ACHN (cell line): ENCODE measurements around the gene MLYCD.

Experiments
- DNase-seq: peaks from one replicate; pipeline ENCODE4 v3.0.0-alpha.2; 2015
- in situ Hi-C: cut with HindIII; loops from 2 replicates; pipeline ENCODE4 v1.10.0; 2017; ENCODE audit warnings: low sequenced_read_pairs, low pct_ligation_motif_present, low pct_unique_long_range_greater_than_20kb

Gene MLYCD

DNA sequence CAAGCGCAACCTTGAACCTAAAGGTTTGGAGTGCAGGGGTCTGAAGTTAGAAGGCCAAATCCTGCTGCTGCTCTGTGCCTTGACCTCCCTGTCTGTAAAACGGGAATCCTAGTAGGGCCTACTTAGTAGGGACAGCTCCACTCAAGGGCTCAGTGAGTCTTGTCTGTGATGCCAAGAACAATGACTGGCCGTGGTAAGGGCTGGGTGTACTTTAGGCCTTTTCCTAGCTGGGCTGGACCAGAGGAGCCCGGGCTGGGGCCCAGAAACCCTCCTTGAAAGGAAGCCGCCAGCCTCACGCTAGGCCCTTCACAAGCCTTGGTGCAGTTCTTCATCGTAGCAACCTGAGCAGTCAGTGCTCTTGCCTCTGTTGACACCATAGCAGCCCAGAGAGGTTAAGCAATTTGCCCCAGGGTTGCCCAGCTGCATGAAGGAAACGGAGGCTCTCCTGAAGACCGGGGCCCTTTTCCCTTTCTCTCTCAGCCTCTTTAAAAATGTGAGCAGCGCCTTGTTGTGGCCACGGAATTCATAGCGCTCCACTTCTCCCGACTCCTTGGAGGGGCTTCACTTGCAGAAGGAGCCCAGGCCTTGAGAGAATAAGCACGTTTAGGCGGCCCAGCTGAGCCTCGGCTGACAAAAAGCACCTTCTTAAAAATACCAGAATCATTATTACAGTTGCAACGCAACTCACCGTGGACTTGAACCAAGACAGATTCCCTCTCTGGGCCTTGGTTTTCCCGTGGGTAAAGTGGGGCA lies 73.5 kb downstream of the MLYCD start:
- no peak for DNase-seq
- in situ Hi-C loops = no loop called here

DNA sequence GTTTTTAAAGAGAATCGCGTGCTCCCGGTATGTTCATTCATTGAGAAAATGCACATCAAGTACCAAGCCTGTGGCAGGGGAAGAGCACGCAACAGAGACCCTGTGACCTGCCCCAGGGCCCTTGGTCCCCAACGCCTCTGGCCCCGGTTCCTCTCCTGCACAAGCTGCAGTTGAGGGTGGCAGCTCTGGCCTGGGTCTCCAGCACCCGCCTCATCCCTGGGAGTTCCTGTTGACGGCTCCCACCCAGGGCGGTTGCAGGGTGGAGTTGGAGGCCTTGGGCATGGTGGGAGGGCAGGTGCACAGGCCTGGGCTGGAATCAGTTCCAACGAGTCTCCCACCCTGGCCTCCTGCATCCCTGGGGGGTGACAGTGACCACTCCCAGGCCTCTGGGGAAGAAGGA lies 74.2 kb downstream of the MLYCD start:
- DNase-seq = no peak
- in situ Hi-C loops = no loop called here

DNA sequence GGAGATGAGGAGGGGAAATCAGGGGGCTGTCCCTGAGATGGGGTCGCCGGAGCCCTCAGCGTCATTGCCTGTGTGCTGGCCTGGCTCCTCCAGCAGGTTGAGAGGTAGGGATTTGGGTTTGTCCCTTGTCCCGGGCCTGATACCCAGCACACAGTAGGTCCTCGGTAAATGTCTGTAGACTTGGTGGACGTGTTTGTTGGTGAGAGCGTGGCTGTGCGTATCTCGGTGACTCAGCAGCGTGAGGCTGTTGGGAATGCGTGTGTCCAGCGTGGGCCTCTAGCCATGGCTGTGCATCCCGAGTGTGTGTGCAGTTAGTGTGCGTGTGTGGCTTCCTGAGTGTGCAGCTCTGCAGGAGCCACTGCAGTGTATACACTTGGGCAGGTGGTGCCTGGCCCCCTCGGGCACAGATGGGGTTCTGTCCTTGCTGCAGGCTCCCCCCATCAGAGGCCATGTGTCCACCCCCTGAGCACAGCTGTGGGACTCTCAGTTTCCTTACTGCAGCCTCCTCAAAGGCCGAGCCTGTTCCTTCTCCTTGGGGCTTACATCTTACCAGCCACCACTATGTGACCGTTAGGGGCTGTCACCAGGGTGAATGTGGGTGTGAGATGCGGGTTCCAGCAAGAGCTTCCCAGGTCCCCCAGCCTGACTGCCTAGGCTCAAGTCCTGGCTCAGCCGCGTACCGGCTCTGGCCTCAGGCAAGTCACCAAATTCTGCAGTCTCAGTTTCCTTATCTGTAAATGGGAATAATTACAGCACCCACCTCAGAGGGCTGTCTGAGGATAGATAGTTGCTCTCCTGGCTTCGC lies 74.9 kb downstream of the MLYCD start:
- DNase-seq = no peak
- in situ Hi-C loops = no loop called here

DNA sequence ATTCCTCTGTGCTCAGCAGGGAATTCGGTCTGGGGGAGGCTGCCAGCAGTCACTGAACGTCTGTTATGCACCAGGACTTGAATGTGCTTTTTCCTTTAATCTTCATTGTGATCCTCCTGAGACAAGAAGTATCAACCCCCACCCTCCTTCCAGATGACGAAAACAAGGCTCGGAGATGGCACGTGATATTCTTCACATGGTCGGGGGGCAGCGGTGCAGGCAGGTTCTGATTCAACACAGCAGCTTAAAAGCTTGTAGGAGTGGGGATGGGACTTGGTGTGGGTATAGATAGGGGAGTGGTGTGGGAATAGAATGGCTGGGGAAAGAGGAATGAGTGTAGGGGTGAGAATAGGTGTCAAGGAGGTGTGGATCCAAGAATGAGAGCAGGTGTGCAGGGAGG lies 75.6 kb downstream of the MLYCD start:
- in situ Hi-C loops = no loop called here
- no peak for DNase-seq

DNA sequence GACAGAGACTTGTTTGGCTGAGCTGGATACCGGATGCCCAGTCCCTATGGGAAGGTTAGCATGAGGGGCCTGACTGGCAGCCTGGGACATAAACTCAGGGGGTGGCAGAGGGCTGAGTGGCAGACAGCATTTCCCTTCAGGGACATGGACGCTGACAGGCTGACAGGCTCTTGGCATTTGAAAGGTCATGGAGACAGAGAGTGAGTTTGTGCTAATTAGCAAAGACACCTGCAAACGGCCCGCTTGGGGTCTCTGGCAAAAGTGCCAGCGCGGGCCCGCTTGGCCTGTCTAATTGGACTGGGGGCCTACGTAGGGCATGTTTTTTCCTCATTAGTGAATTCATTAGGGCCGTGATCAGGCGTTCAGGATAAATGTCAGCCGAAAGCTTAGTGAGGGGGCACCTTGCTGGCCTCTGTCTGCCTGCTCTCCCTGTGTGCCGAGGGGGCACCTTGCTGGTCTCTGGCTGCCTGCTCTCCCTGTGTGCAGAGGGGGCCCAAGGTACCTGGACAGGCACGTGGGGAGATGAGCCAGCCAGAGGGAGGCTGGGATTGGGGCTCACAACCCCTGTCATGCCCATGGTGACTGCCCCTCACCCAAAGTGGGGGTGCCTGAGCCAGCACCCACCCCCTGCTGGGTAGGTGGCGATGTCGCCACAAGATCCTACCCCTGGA lies 76.8 kb downstream of the MLYCD start:
- DNase-seq = no peak
- in situ Hi-C loops = no loop called here
